ENCODE data around the gene PCIF1.
"Not testable (repeated sequence)": the region's sequence is repeated elsewhere in the genome, so short reads cannot be mapped to it uniquely, and the experiment has no call there.

PCIF1 gene

DNA sequence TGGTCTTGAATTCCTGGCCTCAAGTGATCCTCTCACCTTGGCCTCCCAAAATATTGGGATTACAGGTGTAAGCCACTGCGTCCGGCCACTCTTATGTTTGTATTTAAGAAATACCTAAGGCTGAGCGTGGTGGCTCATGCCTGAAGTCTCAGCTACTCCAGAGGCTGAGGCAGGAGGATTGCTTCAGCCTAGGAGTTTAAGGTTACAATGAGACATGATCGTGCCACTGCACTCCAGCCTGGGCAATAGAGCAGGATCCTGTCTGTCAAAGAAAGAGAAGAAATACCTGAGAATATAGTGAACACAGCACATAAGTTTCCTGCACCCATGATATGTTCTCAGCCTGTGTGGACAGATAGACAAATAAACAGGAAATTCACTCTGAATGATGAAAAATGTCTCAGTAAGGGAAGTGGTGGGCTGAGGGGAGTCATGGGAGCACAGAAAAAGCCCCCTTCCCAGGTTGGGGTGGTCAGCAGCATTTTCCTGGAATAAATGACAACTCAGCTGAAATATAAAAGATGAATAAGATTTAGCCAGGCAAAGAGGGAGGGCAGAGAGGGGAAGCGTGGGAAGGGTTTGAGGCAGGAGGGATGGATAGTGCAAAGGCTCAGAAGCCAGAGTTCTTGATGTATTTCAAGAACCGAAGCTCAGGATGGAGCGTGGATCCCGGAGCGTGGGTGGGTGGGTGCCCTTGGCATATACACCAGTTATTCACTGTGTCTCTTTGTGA, 60.4 kb downstream of the PCIF1 start:
- DNase-seq (ENCODE audit: low spot score): no peak

DNA sequence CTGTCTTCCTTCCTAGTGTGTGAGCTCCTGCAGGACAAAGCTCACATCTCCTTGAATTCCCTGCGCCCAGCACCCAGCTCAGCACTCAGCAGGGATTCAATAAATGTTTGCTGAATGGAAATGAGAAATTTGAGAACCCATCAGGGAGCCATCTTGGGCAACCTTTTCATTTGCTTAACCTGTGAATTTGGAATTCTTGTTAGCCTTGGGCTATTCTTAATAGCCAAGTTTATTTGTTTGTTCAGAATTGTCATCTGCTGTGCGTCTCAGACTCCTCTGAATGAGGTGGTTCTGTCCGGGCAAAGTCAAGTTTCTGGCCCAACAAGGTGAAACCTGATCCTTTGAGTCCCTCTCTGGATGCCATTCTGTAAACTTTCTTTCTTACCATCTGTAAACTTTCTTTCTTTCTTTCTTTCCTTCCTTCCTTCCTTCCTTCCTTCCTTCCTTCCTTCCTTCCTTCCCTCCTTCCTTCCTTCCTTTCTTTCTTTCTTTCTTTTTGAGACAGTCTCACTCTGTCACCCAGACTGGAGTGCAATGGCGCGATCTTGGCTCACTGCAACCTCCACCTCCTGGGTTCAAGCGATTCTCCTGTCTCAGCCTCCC, 61.1 kb downstream of the PCIF1 start:
- DNase-seq (ENCODE audit: low spot score): not testable (repeated sequence)

DNA sequence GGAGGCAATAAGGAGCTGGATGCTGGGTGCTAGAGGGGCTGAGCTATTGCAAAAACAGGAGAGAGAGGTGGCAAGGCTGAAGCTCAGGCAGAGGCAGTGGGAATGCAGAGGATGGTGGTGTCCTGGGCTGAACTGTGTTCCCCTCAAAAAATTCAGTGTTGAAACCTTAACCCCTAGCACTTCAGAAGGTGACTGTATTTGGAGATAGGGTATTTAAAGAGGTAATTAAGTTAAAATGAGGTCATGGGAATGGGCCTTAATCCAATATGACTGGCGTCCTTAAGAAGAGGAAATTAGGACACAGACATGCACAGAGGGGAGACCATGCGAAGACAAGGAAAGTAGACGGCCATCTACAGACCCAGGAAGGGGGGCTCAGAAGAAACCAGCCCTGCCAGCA, 62.7 kb downstream of the PCIF1 start:
- DNase-seq (ENCODE audit: low spot score): no peak
